Astrocyte (in vitro differentiated cells and primary cell): ENCODE results near the gene RAD51B. TPM values are rescaled to one million over a fixed set of nuclear protein-coding genes. Genes with fewer than 3 reads are reported as not detected.

Experiments used
- DNase-seq: peaks from one replicate; pipeline ENCODE4 v3.0.0-alpha.2; 2010; ENCODE audit warnings: low read depth
- FAIRE-seq: peaks from 2 replicates; lab custom pipeline; 2011; peaks lifted over from hg19 to GRCh38; lab: Jason Lieb, UNC
- H2AFZ ChIP-seq: 2 replicates; pipeline ENCODE4 v1.6.0; 2012; ENCODE audit warnings: low read depth, low read length, inconsistent platforms
- H3K27ac ChIP-seq: 2 replicates; pipeline ENCODE4 v1.5.1; 2011; ENCODE audit warnings: low read depth, low read length, inconsistent platforms
- H3K27me3 ChIP-seq: 2 replicates; pipeline ENCODE4 v1.6.0; 2011; ENCODE audit warnings: low read length, inconsistent platforms; ENCODE audit not compliant: insufficient read depth
- H3K36me3 ChIP-seq: 2 replicates; pipeline ENCODE4 v1.5.1; 2011; ENCODE audit warnings: low read length, inconsistent platforms; ENCODE audit not compliant: insufficient read depth
- H3K4me1 ChIP-seq: 2 replicates; pipeline ENCODE4 v1.5.1; 2011; ENCODE audit warnings: low read length, inconsistent platforms; ENCODE audit not compliant: insufficient read depth
- H3K4me2 ChIP-seq: 2 replicates; pipeline ENCODE4 v1.6.0; 2012; ENCODE audit warnings: low read length, inconsistent platforms
- H3K4me3 ChIP-seq: 2 replicates; pipeline ENCODE4 v1.5.1; 2011; ENCODE audit warnings: low read depth, mild to moderate bottlenecking, low read length, inconsistent platforms; ENCODE audit not compliant: insufficient read depth
- H3K79me2 ChIP-seq: 2 replicates; pipeline ENCODE4 v1.6.0; 2012; ENCODE audit warnings: mild to moderate bottlenecking, low read length, inconsistent platforms; ENCODE audit not compliant: insufficient read depth
- H3K9ac ChIP-seq: 2 replicates; pipeline ENCODE4 v1.6.0; 2012; ENCODE audit warnings: mild to moderate bottlenecking, low read length, inconsistent platforms
- H3K9me3 ChIP-seq: 2 replicates; pipeline ENCODE4 v1.5.1; 2012; ENCODE audit warnings: low read depth, mild to moderate bottlenecking, low read length, inconsistent platforms; ENCODE audit not compliant: insufficient read depth
- H4K20me1 ChIP-seq: 2 replicates; pipeline ENCODE4 v1.6.0; 2012; ENCODE audit warnings: low read length, inconsistent platforms; ENCODE audit not compliant: insufficient read depth
- H3K27ac Mint-ChIP-seq: one replicate; pipeline ENCODE4 v1.8.0; 2021; ENCODE audit warnings: mild to moderate bottlenecking, mixed read lengths; ENCODE audit not compliant: unreplicated experiment
- H3K27me3 Mint-ChIP-seq: one replicate; pipeline ENCODE4 v1.8.0; 2021; ENCODE audit warnings: low read depth, mixed read lengths; ENCODE audit not compliant: unreplicated experiment
- H3K36me3 Mint-ChIP-seq: one replicate; pipeline ENCODE4 v1.8.0; 2021; ENCODE audit warnings: low read depth, mixed read lengths; ENCODE audit not compliant: unreplicated experiment
- H3K4me1 Mint-ChIP-seq: one replicate; pipeline ENCODE4 v1.8.0; 2021; ENCODE audit warnings: low read depth, mixed read lengths; ENCODE audit not compliant: unreplicated experiment
- H3K4me3 Mint-ChIP-seq: one replicate; pipeline ENCODE4 v1.8.0; 2021; ENCODE audit warnings: mild to moderate bottlenecking, moderate library complexity, mixed read lengths; ENCODE audit not compliant: unreplicated experiment
- H3K9me3 Mint-ChIP-seq: one replicate; pipeline ENCODE4 v1.8.0; 2021; ENCODE audit warnings: mild to moderate bottlenecking, mixed read lengths; ENCODE audit not compliant: unreplicated experiment
- EZH2 ChIP-seq: IDR thresholded peaks from 2 replicates; pipeline ENCODE4 v1.6.1; 2012; ENCODE audit warnings: mild to moderate bottlenecking, low read length, inconsistent platforms; ENCODE audit not compliant: insufficient read depth
- total RNA-seq: library from RNA; stranded (reverse); gene quantifications from 2 replicates; pipeline ENCODE4 v1.2.1, GENCODE V29; 2021
- TF ChIP-seq, protein P1 (sequence below): IDR thresholded peaks from 2 replicates; pipeline ENCODE4 v1.5.1; 2011; ENCODE audit warnings: low read depth, mild to moderate bottlenecking, inconsistent platforms, low read length, moderate library complexity; ENCODE audit not compliant: insufficient read depth

Gene RAD51B
- total RNA-seq, 1 donor from 2014 or later: 10.8 TPM

DNA sequence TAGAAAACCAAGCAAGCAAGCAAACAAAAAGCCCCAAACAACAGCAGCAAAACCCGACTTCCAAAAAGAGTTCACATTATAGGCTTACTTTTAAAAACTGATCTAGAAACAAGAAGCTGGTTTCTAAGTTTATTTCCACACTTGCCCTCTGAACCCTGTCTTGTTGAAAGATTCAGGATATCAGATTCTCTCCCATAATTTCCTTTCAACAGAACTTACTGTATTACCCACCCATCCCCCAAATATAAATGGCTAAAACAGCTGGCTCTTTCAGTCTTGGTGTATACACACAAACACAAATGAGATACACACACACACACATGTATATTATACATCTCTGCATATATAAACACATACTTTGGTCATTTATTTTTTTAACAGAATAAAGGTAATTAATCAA, 512.4 kb downstream of the RAD51B start:
- H3K9me3 ChIP-seq: no peaks in the 10 kb centered on the region
- Mint-ChIP-seq H3K27me3 (no peaks in the 10 kb centered on the region), H3K9me3 (no peaks in the 10 kb centered on the region), H3K4me1 (peaks cover 4% of the 10 kb centered on the region), H3K27ac (no peak overlapping the region), H3K36me3 (no peaks in the 10 kb centered on the region), H3K4me3 (no peak overlapping the region)
- H3K27ac ChIP-seq: no peak overlapping the region
- no peaks in the 10 kb centered on the region for H3K79me2 ChIP-seq
- no peaks in the 10 kb centered on the region for H4K20me1 ChIP-seq
- TF ChIP-seq EZH2: no peak
- TF ChIP-seq, protein P1, sequence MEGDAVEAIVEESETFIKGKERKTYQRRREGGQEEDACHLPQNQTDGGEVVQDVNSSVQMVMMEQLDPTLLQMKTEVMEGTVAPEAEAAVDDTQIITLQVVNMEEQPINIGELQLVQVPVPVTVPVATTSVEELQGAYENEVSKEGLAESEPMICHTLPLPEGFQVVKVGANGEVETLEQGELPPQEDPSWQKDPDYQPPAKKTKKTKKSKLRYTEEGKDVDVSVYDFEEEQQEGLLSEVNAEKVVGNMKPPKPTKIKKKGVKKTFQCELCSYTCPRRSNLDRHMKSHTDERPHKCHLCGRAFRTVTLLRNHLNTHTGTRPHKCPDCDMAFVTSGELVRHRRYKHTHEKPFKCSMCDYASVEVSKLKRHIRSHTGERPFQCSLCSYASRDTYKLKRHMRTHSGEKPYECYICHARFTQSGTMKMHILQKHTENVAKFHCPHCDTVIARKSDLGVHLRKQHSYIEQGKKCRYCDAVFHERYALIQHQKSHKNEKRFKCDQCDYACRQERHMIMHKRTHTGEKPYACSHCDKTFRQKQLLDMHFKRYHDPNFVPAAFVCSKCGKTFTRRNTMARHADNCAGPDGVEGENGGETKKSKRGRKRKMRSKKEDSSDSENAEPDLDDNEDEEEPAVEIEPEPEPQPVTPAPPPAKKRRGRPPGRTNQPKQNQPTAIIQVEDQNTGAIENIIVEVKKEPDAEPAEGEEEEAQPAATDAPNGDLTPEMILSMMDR: no peak
- no peak overlapping the region for H3K9ac ChIP-seq
- H3K4me2 ChIP-seq: no peak overlapping the region
- H2AFZ ChIP-seq: no peak overlapping the region
- FAIRE-seq (no peak), DNase-seq (no peak)
- H3K4me3 ChIP-seq: no peak overlapping the region
- H3K27me3 ChIP-seq: no peaks in the 10 kb centered on the region
- no peaks in the 10 kb centered on the region for H3K36me3 ChIP-seq
- no peaks in the 10 kb centered on the region for H3K4me1 ChIP-seq

DNA sequence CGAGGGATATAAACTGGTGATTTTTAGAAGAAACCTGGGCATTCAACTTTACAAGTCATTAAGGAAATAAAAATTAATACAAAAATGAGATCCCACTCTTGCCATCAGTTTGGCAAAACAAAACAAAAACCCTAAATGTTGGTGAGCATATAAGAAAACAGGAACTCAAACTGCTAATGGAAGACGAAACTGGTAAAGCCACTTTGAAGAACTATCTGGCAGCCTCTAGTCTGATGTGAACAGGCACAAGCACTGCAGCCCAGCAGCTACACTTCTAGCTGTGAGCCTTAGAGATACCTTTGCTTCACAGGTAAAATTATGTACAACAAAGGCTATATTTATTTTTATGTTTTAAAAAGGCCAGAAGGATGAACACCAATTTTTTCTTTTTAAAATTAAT, 513.7 kb downstream of the RAD51B start:
- Mint-ChIP-seq H3K9me3 (no peaks in the 10 kb centered on the region), H3K4me3 (no peak overlapping the region), H3K27ac (no peak overlapping the region), H3K4me1 (peaks cover 8% of the 10 kb centered on the region), H3K36me3 (no peaks in the 10 kb centered on the region), H3K27me3 (no peaks in the 10 kb centered on the region)
- H3K36me3 ChIP-seq: no peaks in the 10 kb centered on the region
- H3K9me3 ChIP-seq: no peaks in the 10 kb centered on the region
- no peak overlapping the region for H3K9ac ChIP-seq
- H2AFZ ChIP-seq: no peak overlapping the region
- no peak for FAIRE-seq
- TF ChIP-seq, protein P1: no peak
- TF ChIP-seq EZH2: no peak
- H3K79me2 ChIP-seq: no peaks in the 10 kb centered on the region
- H4K20me1 ChIP-seq: no peaks in the 10 kb centered on the region
- DNase-seq: no peak
- H3K27ac ChIP-seq: no peak overlapping the region
- no peak overlapping the region for H3K4me2 ChIP-seq
- no peaks in the 10 kb centered on the region for H3K27me3 ChIP-seq
- H3K4me3 ChIP-seq: no peak overlapping the region
- H3K4me1 ChIP-seq: no peaks in the 10 kb centered on the region

DNA sequence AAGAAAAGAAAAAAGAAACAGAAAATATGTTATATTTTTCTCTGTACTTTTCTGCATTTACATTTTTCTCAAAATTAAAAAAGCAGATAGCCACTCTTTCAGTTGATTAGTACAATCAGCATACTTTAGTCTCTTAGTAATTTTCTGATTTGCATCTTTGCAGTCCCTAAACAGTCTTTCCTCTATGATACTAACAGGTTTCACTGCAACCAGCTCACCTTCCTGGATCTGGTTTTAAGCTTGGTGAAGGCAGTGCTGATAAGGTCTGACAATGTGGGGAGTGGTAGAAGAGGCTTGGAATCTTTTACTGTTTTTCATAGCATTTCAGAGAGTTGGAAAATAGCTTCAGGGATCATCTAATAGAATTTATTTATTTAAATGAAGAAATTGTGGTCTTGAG, 515.7 kb downstream of the RAD51B start:
- Histone ChIP-seq H3K27me3 (no peaks in the 10 kb centered on the region), H3K9me3 (no peaks in the 10 kb centered on the region), H2AFZ (no peak overlapping the region), H3K79me2 (no peaks in the 10 kb centered on the region), H3K36me3 (no peaks in the 10 kb centered on the region), H3K4me1 (no peaks in the 10 kb centered on the region), H3K4me2 (no peak overlapping the region), H3K4me3 (no peak overlapping the region), H4K20me1 (no peaks in the 10 kb centered on the region), H3K9ac (no peak overlapping the region), H3K27ac (no peak overlapping the region)
- H3K4me1 Mint-ChIP-seq: peaks cover 8% of the 10 kb centered on the region
- DNase-seq (no peak), FAIRE-seq (no peak)
- H3K4me3 Mint-ChIP-seq: no peak overlapping the region
- no peaks in the 10 kb centered on the region for H3K9me3 Mint-ChIP-seq
- no peak for TF ChIP-seq EZH2
- H3K36me3 Mint-ChIP-seq: no peaks in the 10 kb centered on the region
- H3K27ac Mint-ChIP-seq: no peak overlapping the region
- no peaks in the 10 kb centered on the region for H3K27me3 Mint-ChIP-seq
